SH-SY5Y (cell line): Measurements from ENCODE around the gene PBX3.

Source experiments
- GATA2 ChIP-seq: IDR thresholded peaks from 2 replicates; pipeline ENCODE4 v1.6.1; 2011; ENCODE audit warnings: mild to moderate bottlenecking, low read depth, low read length
- GATA3 ChIP-seq: IDR thresholded peaks from 2 replicates; pipeline ENCODE4 v1.6.1; 2011; ENCODE audit warnings: low read depth, mild to moderate bottlenecking, low read length, moderate library complexity

DNA sequence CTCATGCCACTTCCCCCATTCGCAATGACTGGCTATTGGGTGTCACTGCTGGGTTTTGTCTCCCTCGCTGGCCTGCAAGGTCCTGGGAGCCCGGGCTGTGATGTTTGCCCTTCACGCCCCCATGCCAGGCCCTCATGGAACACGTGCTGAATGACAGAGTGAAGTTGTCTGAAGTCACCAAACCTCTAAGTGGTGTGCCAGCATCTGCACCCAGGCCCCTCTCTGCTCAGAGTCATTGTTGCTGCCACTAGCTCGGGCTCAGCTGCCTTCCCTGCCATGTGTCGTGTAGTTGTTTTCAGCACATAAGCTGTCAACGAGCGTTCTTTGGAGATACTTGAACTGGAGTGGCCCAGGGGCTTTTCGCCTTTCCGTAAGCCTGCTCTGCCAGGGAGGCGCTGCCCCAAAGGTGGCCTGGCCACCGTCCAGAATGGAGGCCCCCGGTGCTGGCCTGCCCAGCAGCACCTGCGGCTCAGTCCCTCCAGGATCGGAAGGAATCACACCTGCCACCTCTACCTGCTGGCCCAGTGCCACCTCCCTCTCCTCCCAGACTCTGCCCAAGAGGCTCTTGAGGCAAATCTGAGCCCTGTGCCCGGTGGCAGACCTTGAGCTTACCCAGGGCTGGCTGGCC is 250.1 kb downstream of the PBX3 start:
- no peak for TF ChIP-seq GATA2
- TF ChIP-seq GATA3: no peak
